WTC11 (cell line): ENCODE results near the gene DNAH17. TPM values are rescaled to one million over a fixed set of nuclear protein-coding genes. Genes with fewer than 3 reads are reported as not detected.

ENCODE experiments used
- ATAC-seq: fragments of 200-7000 bp; cut with Tn5 transposase; 2 replicates; pipeline ENCODE4 v1.10.0; 2021; ENCODE audit warnings: mild to moderate bottlenecking, moderate library complexity
- CTCF ChIA-PET: fragments of 300-600 bp; sonication (Branson Sonifier 250); formaldehyde crosslinking; loops from one replicate; lab custom pipeline; 2021; ENCODE audit warnings: antibody characterized with exemption; lab: Charles Lee
- POLR2A ChIA-PET: fragments of 350-600 bp; sonication (Branson Sonifier 250); formaldehyde crosslinking; loops from one replicate; lab custom pipeline; 2021; ENCODE audit warnings: antibody characterized with exemption; lab: Charles Lee
- DNase-seq: peaks from one replicate; pipeline ENCODE4 v3.0.0; 2021; ENCODE audit warnings: low spot score
- H3K27ac Mint-ChIP-seq: 2 replicates; pipeline ENCODE4 v1.8.0; 2021; ENCODE audit warnings: mixed read lengths
- H3K27me3 Mint-ChIP-seq: 2 replicates; pipeline ENCODE4 v1.8.0; 2021; ENCODE audit warnings: low read depth, mild to moderate bottlenecking, moderate library complexity, mixed read lengths
- H3K36me3 Mint-ChIP-seq: 2 replicates; pipeline ENCODE4 v1.8.0; 2021; ENCODE audit warnings: mixed read lengths
- H3K4me1 Mint-ChIP-seq: 2 replicates; pipeline ENCODE4 v1.8.0; 2022; ENCODE audit warnings: mixed read lengths
- H3K4me3 Mint-ChIP-seq: 2 replicates; pipeline ENCODE4 v1.8.0; 2021; ENCODE audit warnings: mild to moderate bottlenecking, moderate library complexity, mixed read lengths
- H3K9me3 Mint-ChIP-seq: 2 replicates; pipeline ENCODE4 v1.8.0; 2021; ENCODE audit warnings: mixed read lengths
- ARID4B ChIP-seq: sonication (generic); formaldehyde crosslinking; IDR thresholded peaks from 2 replicates; pipeline ENCODE4 v1.8.0; 2023; ENCODE audit warnings: missing genetic modification reagents, mild to moderate bottlenecking, borderline replicate concordance
- ATF1 ChIP-seq: sonication (generic); formaldehyde crosslinking; IDR thresholded peaks from 2 replicates; pipeline ENCODE4 v1.8.1; 2023; ENCODE audit warnings: mild to moderate bottlenecking, moderate library complexity, missing genetic modification reagents
- CREB1 ChIP-seq: sonication (generic); formaldehyde crosslinking; IDR thresholded peaks from 2 replicates; pipeline ENCODE4 v1.8.0; 2023; ENCODE audit warnings: mild to moderate bottlenecking, missing genetic modification reagents
- EMX1 ChIP-seq: fragments of 250-450 bp; sonication (Bioruptor Pico); IDR thresholded peaks from 2 replicates; pipeline ENCODE4 v1.8.0; 2021; ENCODE audit warnings: mild to moderate bottlenecking
- ERG ChIP-seq: fragments of 250-450 bp; sonication (Bioruptor Pico); IDR thresholded peaks from 2 replicates; pipeline ENCODE4 v1.8.0; 2021; ENCODE audit warnings: mild to moderate bottlenecking
- ETV6 ChIP-seq: sonication (generic); formaldehyde crosslinking; IDR thresholded peaks from 2 replicates; pipeline ENCODE4 v1.8.1; 2022; ENCODE audit warnings: mild to moderate bottlenecking, missing genetic modification reagents
- FOXJ3 ChIP-seq: sonication (generic); formaldehyde crosslinking; IDR thresholded peaks from 2 replicates; pipeline ENCODE4 v1.9.0; 2021; ENCODE audit warnings: missing genetic modification reagents, mild to moderate bottlenecking, borderline replicate concordance
- GTF2I ChIP-seq: fragments of 250-450 bp; sonication (Bioruptor Pico); conservative IDR thresholded peaks from 2 replicates; pipeline ENCODE4 v1.4.0; 2021; ENCODE audit warnings: mild to moderate bottlenecking
- IRF2 ChIP-seq: sonication (generic); formaldehyde crosslinking; IDR thresholded peaks from 2 replicates; pipeline ENCODE4 v1.8.0; 2022; ENCODE audit warnings: low read depth, missing genetic modification reagents, borderline replicate concordance
- NFE2L1 ChIP-seq: sonication (generic); formaldehyde crosslinking; IDR thresholded peaks from 2 replicates; pipeline ENCODE4 v1.8.1; 2023; ENCODE audit warnings: missing genetic modification reagents
- NFYB ChIP-seq: sonication (generic); formaldehyde crosslinking; conservative IDR thresholded peaks from 2 replicates; pipeline ENCODE4 v1.8.0; 2022; ENCODE audit warnings: low read depth, missing genetic modification reagents
- NR2C2 ChIP-seq: sonication (generic); formaldehyde crosslinking; IDR thresholded peaks from 2 replicates; pipeline ENCODE4 v1.8.0; 2022; ENCODE audit warnings: mild to moderate bottlenecking, missing genetic modification reagents
- OVOL2 ChIP-seq: fragments of 250-450 bp; sonication (Bioruptor Pico); IDR thresholded peaks from 2 replicates; pipeline ENCODE4 v1.9.0; 2021; ENCODE audit warnings: mild to moderate bottlenecking, borderline replicate concordance
- RELA ChIP-seq: sonication (generic); formaldehyde crosslinking; IDR thresholded peaks from 2 replicates; pipeline ENCODE4 v1.8.1; 2022; ENCODE audit warnings: missing genetic modification reagents, mild to moderate bottlenecking, borderline replicate concordance
- SOX15 ChIP-seq: fragments of 250-450 bp; sonication (Bioruptor Pico); IDR thresholded peaks from 2 replicates; pipeline ENCODE4 v1.9.0; 2021; ENCODE audit warnings: mild to moderate bottlenecking
- TEAD1 ChIP-seq: sonication (generic); formaldehyde crosslinking; IDR thresholded peaks from 2 replicates; pipeline ENCODE4 v1.8.0; 2022; ENCODE audit warnings: mild to moderate bottlenecking, missing genetic modification reagents
- TP53 ChIP-seq: sonication (generic); formaldehyde crosslinking; IDR thresholded peaks from 2 replicates; pipeline ENCODE4 v1.8.1; 2023; ENCODE audit warnings: mild to moderate bottlenecking, missing genetic modification reagents
- ZMAT4 ChIP-seq: fragments of 250-450 bp; sonication (Bioruptor Pico); IDR thresholded peaks from 2 replicates; pipeline ENCODE4 v1.9.0; 2021; ENCODE audit warnings: mild to moderate bottlenecking
- ZNF121 ChIP-seq: sonication (generic); formaldehyde crosslinking; IDR thresholded peaks from 2 replicates; pipeline ENCODE4 v1.8.0; 2023; ENCODE audit warnings: missing genetic modification reagents
- ZNF317 ChIP-seq: sonication (generic); formaldehyde crosslinking; IDR thresholded peaks from 2 replicates; pipeline ENCODE4 v1.8.1; 2023; ENCODE audit warnings: low read depth, mild to moderate bottlenecking, moderate library complexity, missing genetic modification reagents, borderline replicate concordance
- ZNF416 ChIP-seq: fragments of 250-450 bp; sonication (Bioruptor Pico); IDR thresholded peaks from 2 replicates; pipeline ENCODE4 v1.9.0; 2021; ENCODE audit warnings: mild to moderate bottlenecking, inconsistent platforms
- total RNA-seq: library from RNA; stranded (reverse); gene quantifications from 3 replicates; pipeline ENCODE4 v1.2.3, GENCODE V29; 2021
- TF ChIP-seq, protein P1 (sequence below): sonication (generic); formaldehyde crosslinking; IDR thresholded peaks from 2 replicates; pipeline ENCODE4 v1.8.0; 2022; ENCODE audit warnings: mild to moderate bottlenecking, missing genetic modification reagents
- TF ChIP-seq, protein P2 (sequence below): sonication (generic); formaldehyde crosslinking; IDR thresholded peaks from 2 replicates; pipeline ENCODE4 v1.8.0; 2023; ENCODE audit warnings: missing genetic modification reagents
- TF ChIP-seq, protein P3 (sequence below): sonication (generic); formaldehyde crosslinking; IDR thresholded peaks from 2 replicates; pipeline ENCODE4 v1.8.0; 2022; ENCODE audit warnings: mild to moderate bottlenecking, missing genetic modification reagents

DNAH17 gene
- total RNA-seq, 1 experiment from 2014 or later, result 0.87 TPM

DNA sequence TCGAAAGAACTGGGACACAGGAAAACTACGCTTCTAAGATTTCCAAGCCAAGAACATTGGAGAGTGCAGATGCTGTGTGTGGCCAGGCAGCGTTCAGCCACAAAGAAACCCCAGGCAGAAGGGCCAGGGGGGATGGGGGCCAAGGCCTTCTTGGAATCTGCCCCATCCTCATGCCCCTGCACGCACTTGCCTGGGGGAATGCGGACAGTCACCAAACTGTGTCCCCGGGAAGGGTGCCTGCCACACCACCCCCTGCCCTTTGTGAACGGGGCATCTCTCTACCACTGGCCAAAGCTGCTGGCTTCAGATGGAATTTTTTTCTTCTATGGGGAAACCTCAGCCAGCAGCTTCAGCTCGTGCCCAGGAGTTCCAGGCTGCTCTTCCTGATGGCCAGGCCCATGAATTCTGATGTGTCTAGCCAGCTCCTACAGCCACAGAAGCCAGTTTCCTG is 32.0 kb upstream of the DNAH17 start:
- ATAC-seq (no peak), DNase-seq (no peak)
- POLR2A ChIA-PET, result no interaction called here
- H3K27ac Mint-ChIP-seq, result no peak overlapping the region
- H3K27me3 Mint-ChIP-seq, result peaks cover 62% of the 10 kb centered on the region
- TF ChIP-seq FOXJ3 (no peak), TP53 (no peak), ZNF317 (CRISPR knock-in tag) (no peak), ZNF416 (CRISPR knock-in tag) (no peak), TEAD1 (CRISPR knock-in tag) (no peak), CREB1 (CRISPR knock-in tag) (no peak), NR2C2 (no peak), ARID4B (no peak), IRF2 (no peak), GTF2I (CRISPR knock-in tag) (no peak), NFE2L1 (CRISPR knock-in tag) (no peak), ATF1 (no peak)
- TF ChIP-seq, protein P1, sequence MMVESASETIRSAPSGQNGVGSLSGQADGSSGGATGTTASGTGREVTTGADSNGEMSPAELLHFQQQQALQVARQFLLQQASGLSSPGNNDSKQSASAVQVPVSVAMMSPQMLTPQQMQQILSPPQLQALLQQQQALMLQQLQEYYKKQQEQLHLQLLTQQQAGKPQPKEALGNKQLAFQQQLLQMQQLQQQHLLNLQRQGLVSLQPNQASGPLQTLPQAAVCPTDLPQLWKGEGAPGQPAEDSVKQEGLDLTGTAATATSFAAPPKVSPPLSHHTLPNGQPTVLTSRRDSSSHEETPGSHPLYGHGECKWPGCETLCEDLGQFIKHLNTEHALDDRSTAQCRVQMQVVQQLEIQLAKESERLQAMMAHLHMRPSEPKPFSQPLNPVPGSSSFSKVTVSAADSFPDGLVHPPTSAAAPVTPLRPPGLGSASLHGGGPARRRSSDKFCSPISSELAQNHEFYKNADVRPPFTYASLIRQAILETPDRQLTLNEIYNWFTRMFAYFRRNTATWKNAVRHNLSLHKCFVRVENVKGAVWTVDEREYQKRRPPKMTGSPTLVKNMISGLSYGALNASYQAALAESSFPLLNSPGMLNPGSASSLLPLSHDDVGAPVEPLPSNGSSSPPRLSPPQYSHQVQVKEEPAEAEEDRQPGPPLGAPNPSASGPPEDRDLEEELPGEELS, result no peak
- TF ChIP-seq, protein P2, sequence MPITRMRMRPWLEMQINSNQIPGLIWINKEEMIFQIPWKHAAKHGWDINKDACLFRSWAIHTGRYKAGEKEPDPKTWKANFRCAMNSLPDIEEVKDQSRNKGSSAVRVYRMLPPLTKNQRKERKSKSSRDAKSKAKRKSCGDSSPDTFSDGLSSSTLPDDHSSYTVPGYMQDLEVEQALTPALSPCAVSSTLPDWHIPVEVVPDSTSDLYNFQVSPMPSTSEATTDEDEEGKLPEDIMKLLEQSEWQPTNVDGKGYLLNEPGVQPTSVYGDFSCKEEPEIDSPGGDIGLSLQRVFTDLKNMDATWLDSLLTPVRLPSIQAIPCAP (CRISPR knock-in tag), result no peak
- H3K9me3 Mint-ChIP-seq, result peaks cover 7% of the 10 kb centered on the region
- H3K4me3 Mint-ChIP-seq, result no peak overlapping the region
- H3K36me3 Mint-ChIP-seq, result peaks cover 4% of the 10 kb centered on the region; the same call in 1 of the 2 replicates
- CTCF ChIA-PET, result no interaction called here
- H3K4me1 Mint-ChIP-seq, result peaks cover 21% of the 10 kb centered on the region

DNA sequence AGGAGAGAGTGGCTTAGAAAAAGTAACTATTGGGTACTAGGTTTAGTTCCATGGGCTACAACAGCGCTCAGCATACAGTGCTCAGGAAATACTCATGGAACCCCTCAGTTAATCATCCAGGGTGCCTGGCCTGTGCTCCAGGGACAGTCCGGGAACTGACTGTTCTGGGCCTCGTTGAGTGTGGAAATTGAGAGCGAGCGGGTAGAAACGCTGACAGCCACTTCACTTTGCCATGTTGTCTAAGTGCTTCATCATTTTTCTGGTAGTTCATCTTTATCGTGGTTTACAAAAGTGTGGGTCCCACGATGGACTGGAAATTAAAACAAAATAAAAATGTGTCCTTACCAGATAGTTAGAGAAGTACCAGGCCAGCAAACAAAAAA is 31.6 kb upstream of the DNAH17 start:
- CTCF ChIA-PET, result no interaction called here
- ATAC-seq (no peak), DNase-seq (no peak)
- H3K4me1 Mint-ChIP-seq, result peaks cover 21% of the 10 kb centered on the region
- POLR2A ChIA-PET, result no interaction called here
- peaks cover 7% of the 10 kb centered on the region for H3K9me3 Mint-ChIP-seq
- H3K36me3 Mint-ChIP-seq, result peaks cover 4% of the 10 kb centered on the region; the same call in 1 of the 2 replicates
- no peak overlapping the region for H3K4me3 Mint-ChIP-seq
- H3K27me3 Mint-ChIP-seq, result peaks cover 58% of the 10 kb centered on the region
- no peak overlapping the region for H3K27ac Mint-ChIP-seq
- no peak for TF ChIP-seq NFYB
- TF ChIP-seq EMX1, result no peak
- no peak for TF ChIP-seq ERG (CRISPR knock-in tag)
- TF ChIP-seq ATF1, result no peak
- no peak for TF ChIP-seq RELA (CRISPR knock-in tag)
- TF ChIP-seq ZNF121 (CRISPR knock-in tag), result no peak
- TF ChIP-seq ARID4B, result no peak
- no peak for TF ChIP-seq ZMAT4 (CRISPR knock-in tag)
- no peak for TF ChIP-seq ETV6 (CRISPR knock-in tag)
- TF ChIP-seq OVOL2 (CRISPR knock-in tag), result no peak
- TF ChIP-seq, protein P3, sequence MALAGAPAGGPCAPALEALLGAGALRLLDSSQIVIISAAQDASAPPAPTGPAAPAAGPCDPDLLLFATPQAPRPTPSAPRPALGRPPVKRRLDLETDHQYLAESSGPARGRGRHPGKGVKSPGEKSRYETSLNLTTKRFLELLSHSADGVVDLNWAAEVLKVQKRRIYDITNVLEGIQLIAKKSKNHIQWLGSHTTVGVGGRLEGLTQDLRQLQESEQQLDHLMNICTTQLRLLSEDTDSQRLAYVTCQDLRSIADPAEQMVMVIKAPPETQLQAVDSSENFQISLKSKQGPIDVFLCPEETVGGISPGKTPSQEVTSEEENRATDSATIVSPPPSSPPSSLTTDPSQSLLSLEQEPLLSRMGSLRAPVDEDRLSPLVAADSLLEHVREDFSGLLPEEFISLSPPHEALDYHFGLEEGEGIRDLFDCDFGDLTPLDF (CRISPR knock-in tag), result no peak
- TF ChIP-seq SOX15 (CRISPR knock-in tag), result no peak
